ENCODE data around the gene NR4A2. TPM values are rescaled to one million over a fixed set of nuclear protein-coding genes. Genes with fewer than 3 reads are reported as not detected.
"Not testable (repeated sequence)": the region's sequence is repeated elsewhere in the genome, so short reads cannot be mapped to it uniquely, and the experiment has no call there.

The NR4A2 gene
- total and polyA plus RNA-seq, 4 donors = 3.7 to 7.9 (median 5.6) TPM

GRCh38 chr2:156294945-156295580, 37.5 kb downstream of the NR4A2 start:
- WGBS, 2 donors = 96 to 98% methylated on average over 8 of the region's 8 CpGs
- ATAC-seq (ENCODE audit: insufficient read depth, low FRiP score) = no peak
- no peaks in the 10 kb centered on the region for H3K4me1 ChIP-seq (ENCODE audit: control insufficient read depth in 5 of 5, insufficient read depth in 5 of 5, low read length in 5 of 5)
- H3K27me3 ChIP-seq (ENCODE audit: control insufficient read depth in 3 of 3, insufficient read depth in 3 of 3, low read length in 2 of 3) = no peaks in the 10 kb centered on the region
- no peak for TF ChIP-seq CTCF (IDR thresholded peaks at IDR 0.05; ENCODE audit: control extremely low read depth, extremely low read depth)
- no peak overlapping the region for H3K9ac ChIP-seq (ENCODE audit: insufficient read depth in 1 of 2, low read length in 2 of 2)
- no peak for DNase-seq
- H3K4me3 ChIP-seq = no peak overlapping the region
- H3K9me3 ChIP-seq (ENCODE audit: control insufficient read depth in 4 of 4, insufficient read depth in 3 of 4, low read length in 3 of 4) = peaks cover 0 to 6% (median 1%) of the 10 kb centered on the region in 4 donors
- H3K27ac ChIP-seq (ENCODE audit: low read depth in 1 of 2, low read length in 1 of 2) = no peak overlapping the region
- no peaks in the 10 kb centered on the region for H3K36me3 ChIP-seq (ENCODE audit: control insufficient read depth in 4 of 4, insufficient read depth in 4 of 4, low read length in 4 of 4)

GRCh38 chr2:156293382-156293781, 39.1 kb downstream of the NR4A2 start:
- not testable (repeated sequence) for H3K27ac ChIP-seq (ENCODE audit: low read depth in 1 of 2, low read length in 1 of 2); H3K36me3 ChIP-seq (ENCODE audit: control insufficient read depth in 4 of 4, insufficient read depth in 4 of 4, low read length in 4 of 4); H3K4me3 ChIP-seq; H3K27me3 ChIP-seq (ENCODE audit: control insufficient read depth in 3 of 3, insufficient read depth in 3 of 3, low read length in 2 of 3); H3K9ac ChIP-seq (ENCODE audit: insufficient read depth in 1 of 2, low read length in 2 of 2); H3K9me3 ChIP-seq (ENCODE audit: control insufficient read depth in 4 of 4, insufficient read depth in 3 of 4, low read length in 3 of 4); ATAC-seq (ENCODE audit: insufficient read depth, low FRiP score); H3K4me1 ChIP-seq (ENCODE audit: control insufficient read depth in 5 of 5, insufficient read depth in 5 of 5, low read length in 5 of 5); DNase-seq
- WGBS, 2 donors = 91 to 97% methylated on average over 11 to 28 of the region's 29 CpGs

DNA sequence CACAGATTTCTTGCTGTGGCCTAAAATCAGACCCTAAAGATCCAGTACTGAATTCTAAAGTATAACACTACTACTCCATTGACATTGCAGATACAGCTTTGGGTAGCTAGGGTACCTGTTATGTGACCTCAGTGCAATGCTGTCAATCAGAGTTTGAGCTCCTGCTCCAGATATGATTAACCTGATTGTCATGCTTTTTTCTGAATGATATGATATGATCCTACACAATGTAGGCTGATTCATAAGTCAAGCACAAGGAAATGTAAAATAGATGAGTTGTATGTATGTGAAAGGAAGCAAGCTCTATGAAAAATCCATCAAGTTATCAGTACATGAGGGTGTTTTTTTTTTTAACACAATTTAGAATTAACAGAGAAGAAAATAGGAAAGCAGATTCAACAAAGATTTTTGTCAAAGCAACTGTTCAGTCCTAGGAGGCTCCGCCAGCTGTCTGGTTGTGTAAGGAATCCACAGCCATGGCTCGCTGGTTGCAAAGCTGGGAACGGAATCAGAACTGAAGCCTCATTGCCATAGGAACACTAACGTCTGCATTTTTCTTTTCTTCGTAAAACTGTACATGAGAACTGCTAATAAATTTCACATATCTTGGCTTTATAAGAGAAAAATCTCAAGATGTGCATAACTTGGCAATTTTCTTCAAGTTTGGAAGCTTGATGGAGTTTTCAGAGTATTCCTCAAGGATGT, 52.9 kb downstream of the NR4A2 start:
- no peak for ATAC-seq (ENCODE audit: insufficient read depth, low FRiP score)
- Histone ChIP-seq H3K9me3 (ENCODE audit: control insufficient read depth in 4 of 4, insufficient read depth in 3 of 4, low read length in 3 of 4) (no peaks in the 10 kb centered on the region), H3K27me3 (ENCODE audit: control insufficient read depth in 3 of 3, insufficient read depth in 3 of 3, low read length in 2 of 3) (no peaks in the 10 kb centered on the region), H3K36me3 (ENCODE audit: control insufficient read depth in 4 of 4, insufficient read depth in 4 of 4, low read length in 4 of 4) (no peaks in the 10 kb centered on the region), H3K9ac (ENCODE audit: insufficient read depth in 1 of 2, low read length in 2 of 2) (no peak overlapping the region), H3K4me3 (no peak overlapping the region), H3K27ac (ENCODE audit: low read depth in 1 of 2, low read length in 1 of 2) (no peak overlapping the region), H3K4me1 (ENCODE audit: control insufficient read depth in 5 of 5, insufficient read depth in 5 of 5, low read length in 5 of 5) (no peaks in the 10 kb centered on the region)
- no peak for DNase-seq
- TF ChIP-seq CTCF (IDR thresholded peaks at IDR 0.05; ENCODE audit: control extremely low read depth, extremely low read depth) = no peak
- WGBS, 2 donors = 83 to 91% methylated on average over 5 of the region's 5 CpGs

Other genes starting within 250 kb of the NR4A2 start
- gene GPD2, start 103.7 kb upstream of the NR4A2 start, total RNA-seq = 10 to 100 TPM; 42.0 to 50.4 TPM
- gene GPD2, start 103.7 kb upstream of the NR4A2 start, polyA plus RNA-seq = 10 to 100 TPM in 1 of 2 donors, 1 to 10 TPM in 1; 8.1 to 15.8 TPM